ENCODE data around the gene ADGRF3. TPM values are rescaled to one million over a fixed set of nuclear protein-coding genes. Genes with fewer than 3 reads are reported as not detected.
A peak's percentile ranks its signal among the peaks of the same experiment; 100 is the strongest.
"Not testable (repeated sequence)": the region's sequence is repeated elsewhere in the genome, so short reads cannot be mapped to it uniquely, and the experiment has no call there.

The ADGRF3 gene
- total RNA-seq, 1 donor from 2014 or later = 0.44 TPM

- no peak for TF ChIP-seq CTCF (conservative IDR thresholded peaks at IDR 0.05)
- peaks cover 3% of the 10 kb centered on the region for H3K36me3 Mint-ChIP-seq (ENCODE audit: low read depth)
- H3K27ac Mint-ChIP-seq (ENCODE audit: unreplicated experiment) = peak overlapping the region; percentile 0
- no peaks in the 10 kb centered on the region for H3K27me3 Mint-ChIP-seq (ENCODE audit: low read depth)
- no peaks in the 10 kb centered on the region for H3K9me3 Mint-ChIP-seq
- peaks cover 9% of the 10 kb centered on the region for H3K4me1 Mint-ChIP-seq
- no peak overlapping the region for H3K4me3 Mint-ChIP-seq
- no peak for DNase-seq (ENCODE audit: low read depth, low spot score)
These were observed 37.6 kb upstream of the ADGRF3 start for GRCh38 chr2:26384183-26384582.

- Mint-ChIP-seq H3K4me3 (no peak overlapping the region), H3K27ac (ENCODE audit: unreplicated experiment) (no peak overlapping the region)
These were observed 36.0 kb upstream of the ADGRF3 start for GRCh38 chr2:26382564-26382963.

DNA sequence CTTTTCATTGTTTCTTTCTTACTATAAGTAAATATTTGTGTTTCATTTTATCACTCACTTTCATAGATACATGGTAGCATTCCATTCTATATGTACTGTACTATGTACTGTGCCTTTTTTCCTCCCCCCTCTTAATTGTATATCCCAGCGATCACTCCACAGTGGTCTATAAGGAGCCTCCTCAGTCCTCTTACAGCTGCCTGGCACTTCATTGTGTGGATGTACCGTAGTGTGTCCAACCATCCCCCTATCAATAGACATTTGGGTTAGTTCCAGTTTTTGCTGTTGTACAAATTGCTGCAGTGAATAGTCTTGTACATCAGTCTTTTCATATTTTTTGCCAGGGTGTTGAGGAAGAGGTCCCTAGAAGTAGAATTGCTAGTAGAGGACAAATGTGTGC, 33.7 kb upstream of the ADGRF3 start:
- H3K4me3 Mint-ChIP-seq = no peak overlapping the region
- no peaks in the 10 kb centered on the region for H3K9me3 Mint-ChIP-seq
- DNase-seq (ENCODE audit: low read depth, low spot score) = no peak
- no peaks in the 10 kb centered on the region for H3K27me3 Mint-ChIP-seq (ENCODE audit: low read depth)
- H3K4me1 Mint-ChIP-seq = peaks cover 9% of the 10 kb centered on the region
- H3K36me3 Mint-ChIP-seq (ENCODE audit: low read depth) = peaks cover 19% of the 10 kb centered on the region
- TF ChIP-seq CTCF (conservative IDR thresholded peaks at IDR 0.05) = no peak
- no peak overlapping the region for H3K27ac Mint-ChIP-seq (ENCODE audit: unreplicated experiment)

More at GRCh38 chr2:26382564-26382963, 36.0 kb upstream of the ADGRF3 start:
- Mint-ChIP-seq H3K4me1 (peaks cover 9% of the 10 kb centered on the region), H3K9me3 (no peaks in the 10 kb centered on the region), H3K36me3 (ENCODE audit: low read depth) (peaks cover 13% of the 10 kb centered on the region), H3K27me3 (ENCODE audit: low read depth) (no peaks in the 10 kb centered on the region)
- no peak for TF ChIP-seq CTCF (conservative IDR thresholded peaks at IDR 0.05)
- DNase-seq (ENCODE audit: low read depth, low spot score) = no peak

DNA sequence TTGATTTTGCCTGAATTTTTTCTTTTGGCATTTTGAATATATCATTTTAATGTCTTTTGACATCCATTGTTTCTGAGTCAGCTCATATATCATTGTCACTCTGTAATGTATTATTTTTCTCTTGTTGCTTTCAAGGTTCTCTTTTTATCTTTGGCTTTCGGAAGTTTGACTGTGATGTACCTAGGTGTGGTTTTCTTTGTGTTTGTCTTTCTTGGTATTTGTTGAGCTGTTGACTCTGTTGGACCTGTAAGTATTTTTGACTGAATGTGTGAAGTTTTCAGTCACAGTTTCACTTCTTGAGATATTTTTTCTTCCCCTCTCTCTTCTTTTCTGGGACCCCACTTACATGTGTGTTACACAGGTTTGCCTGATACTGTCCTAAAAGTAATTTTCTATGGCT, 30.2 kb upstream of the ADGRF3 start:
- DNase-seq (ENCODE audit: low read depth, low spot score) = no peak
- Mint-ChIP-seq H3K4me1 (no peaks in the 10 kb centered on the region), H3K27ac (ENCODE audit: unreplicated experiment) (no peak overlapping the region), H3K36me3 (ENCODE audit: low read depth) (peaks cover 36% of the 10 kb centered on the region), H3K4me3 (no peak overlapping the region), H3K27me3 (ENCODE audit: low read depth) (no peaks in the 10 kb centered on the region), H3K9me3 (no peaks in the 10 kb centered on the region)
- no peak for TF ChIP-seq CTCF (conservative IDR thresholded peaks at IDR 0.05)

DNA sequence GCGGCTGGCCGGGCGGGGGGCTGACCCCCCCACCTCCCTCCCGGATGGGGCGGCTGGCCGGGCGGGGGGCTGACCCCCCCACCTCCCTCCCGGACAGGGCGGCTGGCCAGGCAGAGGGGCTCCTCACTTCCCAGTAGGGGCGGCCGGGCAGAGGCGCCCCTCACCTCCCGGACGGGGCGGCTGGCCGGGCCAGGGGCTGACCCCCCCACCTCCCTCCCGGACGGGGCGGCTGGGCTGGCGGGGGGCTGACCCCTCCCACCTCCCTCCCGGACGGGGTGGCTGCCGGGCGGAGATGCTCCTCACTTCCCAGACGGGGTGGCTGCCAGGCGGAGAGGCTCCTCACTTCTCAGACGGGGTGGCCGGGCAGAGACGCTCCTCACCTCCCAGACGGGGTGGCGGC, 24.3 kb upstream of the ADGRF3 start:
- H3K27me3 Mint-ChIP-seq (ENCODE audit: low read depth); DNase-seq (ENCODE audit: low read depth, low spot score); H3K4me3 Mint-ChIP-seq; H3K9me3 Mint-ChIP-seq; H3K27ac Mint-ChIP-seq (ENCODE audit: unreplicated experiment): not testable (repeated sequence)
- H3K36me3 Mint-ChIP-seq (ENCODE audit: low read depth) = peaks cover 29% of the 10 kb centered on the region
- peaks cover 15% of the 10 kb centered on the region for H3K4me1 Mint-ChIP-seq

GRCh38 chr2:26369664-26370063, 23.1 kb upstream of the ADGRF3 start:
- H3K4me3 Mint-ChIP-seq; H3K9me3 Mint-ChIP-seq; DNase-seq (ENCODE audit: low read depth, low spot score); H3K27me3 Mint-ChIP-seq (ENCODE audit: low read depth): not testable (repeated sequence)
- Mint-ChIP-seq H3K27ac (ENCODE audit: unreplicated experiment) (peak overlapping the region; percentile 3), H3K36me3 (ENCODE audit: low read depth) (peaks cover 25% of the 10 kb centered on the region), H3K4me1 (peaks cover 15% of the 10 kb centered on the region)

GRCh38 chr2:26366957-26367356, 20.4 kb upstream of the ADGRF3 start:
- H3K27me3 Mint-ChIP-seq (ENCODE audit: low read depth) = no peaks in the 10 kb centered on the region
- no peak for DNase-seq (ENCODE audit: low read depth, low spot score)
- no peak for TF ChIP-seq CTCF (conservative IDR thresholded peaks at IDR 0.05)
- peaks cover 15% of the 10 kb centered on the region for H3K4me1 Mint-ChIP-seq
- H3K36me3 Mint-ChIP-seq (ENCODE audit: low read depth) = peaks cover 11% of the 10 kb centered on the region
- peak overlapping the region; percentile 20 for H3K27ac Mint-ChIP-seq (ENCODE audit: unreplicated experiment)
- no peak overlapping the region for H3K4me3 Mint-ChIP-seq
- H3K9me3 Mint-ChIP-seq = no peaks in the 10 kb centered on the region
